ENCODE data around the gene FANK1.
"Not testable (repeated sequence)": the region's sequence is repeated elsewhere in the genome, so short reads cannot be mapped to it uniquely, and the experiment has no call there.

The FANK1 gene

GRCh38 chr10:125882596-125882995 is 13.8 kb upstream of the FANK1 start:
- in situ Hi-C loops (cut with HindIII; ENCODE audit: low pct_ligation_motif_present, low pct_unique_long_range_greater_than_20kb, low sequenced_read_pairs): no loop called here
- peak; percentile 51 for DNase-seq

GRCh38 chr10:125883211-125883610 is 13.2 kb upstream of the FANK1 start:
- in situ Hi-C loops (cut with HindIII; ENCODE audit: low pct_ligation_motif_present, low pct_unique_long_range_greater_than_20kb, low sequenced_read_pairs): no loop called here
- DNase-seq: no peak

DNA sequence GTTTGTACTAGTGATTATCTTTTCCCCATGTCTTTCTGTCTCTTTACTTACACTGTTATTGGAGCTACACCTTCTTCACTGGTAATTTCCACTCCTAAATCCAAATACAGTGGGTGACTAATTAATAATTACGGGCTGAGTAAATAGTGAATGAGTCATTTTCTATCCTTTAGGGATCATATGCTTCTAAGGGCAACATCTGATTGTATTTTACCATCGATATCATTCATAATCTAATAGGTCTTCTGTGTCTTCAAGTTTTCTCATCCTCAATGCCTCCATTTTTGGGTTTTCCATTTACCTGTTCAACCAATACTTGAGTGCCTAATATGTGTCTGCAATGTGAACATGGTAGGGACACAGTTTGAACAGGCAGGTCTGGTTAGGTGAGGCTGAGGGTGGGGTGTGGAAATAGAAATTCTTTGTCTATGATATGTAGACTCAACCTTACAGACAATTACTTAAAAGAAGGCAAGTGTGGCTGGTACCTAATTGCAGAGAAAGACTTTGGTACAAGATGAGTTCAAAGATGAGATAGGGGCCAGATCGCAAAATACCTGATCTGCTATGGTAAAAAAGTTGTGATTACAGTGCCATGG is 9.4 kb upstream of the FANK1 start:
- in situ Hi-C loops (cut with HindIII; ENCODE audit: low pct_ligation_motif_present, low pct_unique_long_range_greater_than_20kb, low sequenced_read_pairs): no loop called here
- no peak for DNase-seq

- in situ Hi-C loops (cut with HindIII; ENCODE audit: low pct_ligation_motif_present, low pct_unique_long_range_greater_than_20kb, low sequenced_read_pairs); DNase-seq: not testable (repeated sequence)
Measured at GRCh38 chr10:125889441-125889840, 6.9 kb upstream of the FANK1 start.

DNA sequence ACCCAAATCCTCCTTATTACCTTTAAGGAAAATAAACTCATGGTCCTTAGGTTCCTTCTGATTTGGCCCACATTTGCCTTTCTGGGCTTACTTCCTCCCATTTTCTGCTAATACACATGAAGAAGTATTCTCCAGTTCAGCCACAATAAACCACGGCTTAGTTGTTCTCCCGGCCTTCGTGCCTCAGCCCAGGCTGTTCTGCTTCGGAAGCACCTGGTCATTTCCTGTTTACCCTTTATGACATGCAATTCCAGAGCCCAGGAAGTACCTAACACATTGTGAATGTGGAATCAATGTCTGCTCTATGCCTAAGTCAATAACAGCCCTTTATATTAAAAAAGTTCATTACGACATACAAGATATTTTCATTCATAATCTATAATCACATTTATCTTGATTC is 4.0 kb upstream of the FANK1 start:
- in situ Hi-C loops (cut with HindIII; ENCODE audit: low pct_ligation_motif_present, low pct_unique_long_range_greater_than_20kb, low sequenced_read_pairs); DNase-seq: not testable (repeated sequence)

DNA sequence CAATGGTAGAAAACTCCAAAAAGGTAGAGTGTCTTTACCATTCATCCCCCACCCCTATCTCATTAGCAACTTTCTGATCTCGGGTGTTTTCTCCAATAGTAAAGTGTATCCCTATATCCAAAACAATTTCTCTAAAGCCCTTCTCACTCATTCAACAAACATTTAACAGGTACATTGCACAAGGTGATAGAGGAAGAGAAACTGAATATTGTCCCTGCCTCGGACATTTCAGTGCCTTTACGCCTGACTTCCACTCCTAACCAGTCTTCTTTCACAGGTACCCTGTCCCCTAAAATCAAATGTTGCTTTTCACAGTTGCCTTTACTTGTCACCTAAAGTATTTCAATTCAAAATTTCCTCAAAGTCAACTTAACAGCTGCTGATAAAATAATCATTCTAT is 2.2 kb upstream of the FANK1 start:
- DNase-seq; in situ Hi-C loops (cut with HindIII; ENCODE audit: low pct_ligation_motif_present, low pct_unique_long_range_greater_than_20kb, low sequenced_read_pairs): not testable (repeated sequence)

DNA sequence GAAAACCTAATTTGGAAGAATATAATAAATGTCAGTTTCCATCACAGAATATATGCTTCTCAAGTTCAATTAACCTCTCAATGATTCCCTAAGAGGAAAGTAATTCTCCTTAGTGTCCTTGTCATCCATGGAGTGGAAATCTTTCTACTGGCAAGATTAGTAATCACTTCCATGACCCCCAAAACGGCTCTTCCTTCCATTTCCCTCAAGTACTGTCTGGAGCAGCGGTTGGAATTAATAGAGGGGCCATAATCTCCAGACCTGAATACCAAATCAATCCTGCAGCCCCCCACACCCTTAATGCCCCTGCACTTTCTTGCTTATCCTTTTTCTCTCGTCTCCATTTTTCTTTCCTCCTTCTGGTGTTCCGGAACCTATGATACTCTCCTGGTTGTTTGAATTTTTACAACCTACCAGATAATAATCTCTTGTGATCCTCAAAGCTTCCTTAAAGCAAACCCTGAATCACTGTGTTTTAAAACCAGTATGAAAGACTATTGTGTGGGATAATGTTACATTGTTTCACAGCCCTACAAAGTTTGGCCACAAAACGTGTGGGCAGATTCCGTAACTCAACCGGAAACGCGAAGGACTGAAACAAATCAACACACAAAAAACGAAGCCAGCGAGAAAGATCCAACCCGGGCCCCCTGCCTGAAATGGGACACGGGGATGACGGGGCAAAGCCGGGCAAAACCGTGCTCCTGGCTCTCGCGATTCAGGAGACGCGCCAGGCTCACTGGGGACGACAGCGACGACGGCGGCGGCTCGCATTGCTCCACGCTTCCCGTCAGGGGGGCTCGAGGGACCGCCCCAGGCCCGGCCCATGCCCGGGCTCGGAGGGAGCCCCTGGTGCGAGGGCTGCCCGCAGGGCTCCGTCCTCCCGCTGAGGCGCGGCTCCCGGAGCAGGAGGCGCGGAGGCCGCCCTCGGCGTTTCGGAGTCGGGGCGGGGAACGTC is 955 bp upstream of the FANK1 start:
- in situ Hi-C loops (cut with HindIII; ENCODE audit: low pct_ligation_motif_present, low pct_unique_long_range_greater_than_20kb, low sequenced_read_pairs): not testable (repeated sequence)
- DNase-seq: peak; percentile 78

GRCh38 chr10:125897317-125897716 is 953 bp downstream of the FANK1 start:
- DNase-seq; in situ Hi-C loops (cut with HindIII; ENCODE audit: low pct_ligation_motif_present, low pct_unique_long_range_greater_than_20kb, low sequenced_read_pairs): not testable (repeated sequence)

- in situ Hi-C loops (cut with HindIII; ENCODE audit: low pct_ligation_motif_present, low pct_unique_long_range_greater_than_20kb, low sequenced_read_pairs): not testable (repeated sequence)
- peak; percentile 57 for DNase-seq
Measured at GRCh38 chr10:125900963-125901362, 4.6 kb downstream of the FANK1 start.

- DNase-seq; in situ Hi-C loops (cut with HindIII; ENCODE audit: low pct_ligation_motif_present, low pct_unique_long_range_greater_than_20kb, low sequenced_read_pairs): not testable (repeated sequence)
Measured at GRCh38 chr10:125903135-125903640, 6.8 kb downstream of the FANK1 start.

GRCh38 chr10:125905069-125905994 is 9.0 kb downstream of the FANK1 start:
- DNase-seq; in situ Hi-C loops (cut with HindIII; ENCODE audit: low pct_ligation_motif_present, low pct_unique_long_range_greater_than_20kb, low sequenced_read_pairs): not testable (repeated sequence)

- in situ Hi-C loops (cut with HindIII; ENCODE audit: low pct_ligation_motif_present, low pct_unique_long_range_greater_than_20kb, low sequenced_read_pairs): not testable (repeated sequence)
Measured at GRCh38 chr10:125907598-125907997, 11.2 kb downstream of the FANK1 start.

DNA sequence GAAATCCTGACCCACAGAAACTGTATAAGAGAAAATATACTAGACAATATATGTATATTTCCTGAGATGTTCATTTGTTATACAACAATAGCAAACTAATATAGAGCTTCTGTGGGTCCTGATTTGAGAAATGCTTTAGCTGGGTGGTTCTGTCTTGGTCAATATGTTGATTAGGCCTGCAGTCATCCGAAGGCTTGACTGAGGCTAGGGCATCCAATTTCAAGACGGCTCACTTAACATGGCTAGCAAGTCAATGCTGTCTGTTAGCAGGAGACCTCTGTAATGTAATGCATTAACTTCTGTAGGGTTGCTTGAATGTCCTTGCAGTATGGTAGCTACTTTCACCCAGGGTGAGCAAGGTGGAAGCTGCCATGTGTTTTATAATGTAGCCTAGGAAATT is 12.4 kb downstream of the FANK1 start:
- in situ Hi-C loops (cut with HindIII; ENCODE audit: low pct_ligation_motif_present, low pct_unique_long_range_greater_than_20kb, low sequenced_read_pairs); DNase-seq: not testable (repeated sequence)

More at GRCh38 chr10:125907598-125907997, 11.2 kb downstream of the FANK1 start:
- not testable (repeated sequence) for DNase-seq

DNA sequence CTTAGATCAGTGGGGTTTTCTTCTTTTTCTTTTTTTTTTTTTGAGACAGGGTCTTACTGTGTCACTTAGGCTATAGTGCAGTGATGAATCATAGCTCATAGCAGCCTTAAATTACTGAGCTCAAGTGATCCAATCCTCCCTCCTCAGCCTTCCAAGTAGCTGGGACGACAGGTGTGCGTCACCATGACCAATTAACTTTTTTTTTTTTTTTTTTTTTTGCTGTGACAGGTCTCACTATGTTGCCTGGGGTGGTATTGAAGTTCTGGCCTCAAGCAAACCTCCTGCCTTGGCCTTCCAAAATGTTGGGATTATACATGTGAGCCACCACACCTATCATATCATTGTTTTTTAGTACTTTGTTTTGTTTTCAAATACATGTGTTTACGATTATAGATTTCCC is 13.1 kb downstream of the FANK1 start:
- DNase-seq; in situ Hi-C loops (cut with HindIII; ENCODE audit: low pct_ligation_motif_present, low pct_unique_long_range_greater_than_20kb, low sequenced_read_pairs): not testable (repeated sequence)

GRCh38 chr10:125911145-125911544 is 14.8 kb downstream of the FANK1 start:
- DNase-seq: no peak
- in situ Hi-C loops (cut with HindIII; ENCODE audit: low pct_ligation_motif_present, low pct_unique_long_range_greater_than_20kb, low sequenced_read_pairs): no loop called here

DNA sequence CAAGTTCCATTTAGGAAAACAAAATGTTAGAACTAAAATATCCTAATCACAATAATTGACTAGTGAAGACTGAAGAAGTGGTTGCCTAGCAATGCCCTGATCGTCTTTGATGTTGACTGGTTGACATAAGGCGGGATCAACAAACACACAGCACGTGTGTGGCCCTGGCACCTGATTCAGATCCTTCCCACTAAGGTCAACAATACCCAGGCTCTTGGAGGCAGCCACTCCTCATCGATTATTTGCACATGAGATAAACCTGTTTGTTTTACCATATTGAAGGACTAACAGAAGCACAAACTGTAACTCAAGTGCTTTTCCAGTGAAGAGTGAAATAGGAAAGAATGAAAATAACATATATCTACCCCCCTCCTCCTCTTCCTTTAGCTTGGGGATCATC is 15.6 kb downstream of the FANK1 start:
- in situ Hi-C loops (cut with HindIII; ENCODE audit: low pct_ligation_motif_present, low pct_unique_long_range_greater_than_20kb, low sequenced_read_pairs): no loop called here
- DNase-seq: no peak

DNA sequence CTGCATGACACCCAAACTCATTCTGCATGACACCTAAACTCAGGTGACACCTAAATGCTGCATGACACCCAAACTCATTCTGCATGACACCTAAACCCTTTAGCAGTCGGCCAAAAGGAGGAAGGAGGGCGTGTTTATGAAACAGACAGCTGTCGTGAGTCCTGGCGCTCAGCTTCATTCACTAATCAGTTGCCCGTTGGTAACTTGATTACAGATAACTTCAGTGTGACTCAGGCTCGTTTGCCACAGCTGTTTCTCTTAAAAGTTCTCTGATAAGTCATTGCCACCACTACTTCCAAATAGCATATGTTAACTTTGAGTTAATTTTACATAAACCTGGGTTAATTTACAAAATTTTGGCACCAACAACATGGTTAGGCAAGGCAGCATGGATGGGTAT is 16.9 kb downstream of the FANK1 start:
- DNase-seq; in situ Hi-C loops (cut with HindIII; ENCODE audit: low pct_ligation_motif_present, low pct_unique_long_range_greater_than_20kb, low sequenced_read_pairs): not testable (repeated sequence)

- no peak for DNase-seq
- in situ Hi-C loops (cut with HindIII; ENCODE audit: low pct_ligation_motif_present, low pct_unique_long_range_greater_than_20kb, low sequenced_read_pairs): no loop called here
Measured at GRCh38 chr10:125916977-125917376, 20.6 kb downstream of the FANK1 start.

All from ACHN (cell line).